ENCODE data around the gene OTOA.
"Not testable (repeated sequence)": the region's sequence is repeated elsewhere in the genome, so short reads cannot be mapped to it uniquely, and the experiment has no call there.

DNA sequence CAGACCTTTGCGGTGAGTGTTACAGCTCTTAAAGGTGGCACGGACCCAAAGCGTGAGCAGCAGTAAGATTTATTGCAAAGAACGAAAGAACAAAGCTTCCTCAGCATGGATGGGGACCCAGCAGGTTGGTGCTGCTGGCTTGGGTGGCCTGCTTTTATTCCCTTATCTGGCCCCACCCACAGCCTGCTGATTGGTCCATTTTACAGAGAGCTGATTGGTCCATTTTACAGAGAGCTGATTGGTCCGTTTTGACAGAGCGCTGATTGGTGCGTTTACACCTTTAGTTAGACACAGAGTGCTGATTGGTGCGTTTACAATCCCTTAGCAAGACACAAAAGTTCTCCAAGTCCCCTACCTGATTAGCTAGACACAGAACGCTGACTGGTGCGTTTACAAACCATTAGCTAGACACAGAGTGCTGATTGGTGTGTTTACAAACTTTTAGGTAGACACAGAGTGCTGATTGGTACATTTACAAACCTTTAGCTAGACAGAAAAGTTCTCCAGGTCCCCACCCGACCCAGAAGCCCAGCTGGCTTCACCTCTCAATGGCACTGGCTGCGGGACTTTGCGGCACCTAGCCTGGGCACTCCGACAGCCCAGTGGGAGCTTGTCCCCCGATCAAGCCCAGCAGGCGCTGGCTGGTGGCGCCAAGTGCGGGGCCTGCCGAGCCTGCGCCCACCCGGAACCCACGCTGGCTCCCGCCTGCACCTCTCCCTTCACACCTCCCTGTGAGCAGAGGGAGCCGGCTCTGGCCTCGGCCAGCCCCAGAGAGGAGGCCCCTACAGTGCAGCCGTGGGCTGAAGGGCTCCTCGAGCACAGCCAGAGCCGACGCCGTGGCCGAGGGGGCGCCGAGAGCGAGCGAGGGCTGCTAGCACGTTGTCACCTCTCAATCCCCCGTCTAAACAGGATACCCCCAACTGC is 33.9 kb upstream of the OTOA start:
- not testable (repeated sequence) for TF ChIP-seq EZH2 (IDR thresholded peaks at IDR 0.05; ENCODE audit: borderline replicate concordance, low read length); CTCF (conservative IDR thresholded peaks at IDR 0.05 in 1 of 2, IDR thresholded peaks at IDR 0.05 in 1 of 2; ENCODE audit: extremely low read depth in 1 of 2, insufficient read depth in 1 of 2, low read depth in 1 of 2, low read length in 2 of 2)

Measured in mammary epithelial cell (primary cell).